Naive B cell (primary cell): ENCODE results near the gene PCDH12. TPM values are rescaled to one million over a fixed set of nuclear protein-coding genes. Genes with fewer than 3 reads are reported as not detected.
A peak's percentile ranks its signal among the peaks of the same experiment; 100 is the strongest.

Source experiments
- ATAC-seq, 2 donors: fragments of 150-1000 bp; cut with Tn5 transposase; 2 replicates each; pipeline ENCODE4 v1.10.0; 2021; ENCODE audit warnings: low read depth in 2 of 2, mild to moderate bottlenecking in 2 of 2, moderate library complexity in 2 of 2
- DNase-seq: peaks from one replicate; pipeline ENCODE4 v3.0.0; 2022
- H3K27ac Mint-ChIP-seq, 6 donors: one replicate each; pipeline ENCODE4 v1.8.0; 2020 to 2022; ENCODE audit warnings: mild to moderate bottlenecking in 6 of 6, mixed read lengths in 6 of 6, moderate library complexity in 5 of 6, inconsistent platforms in 2 of 6
- H3K27me3 Mint-ChIP-seq, 3 donors: one replicate each; pipeline ENCODE4 v1.8.0; 2021 to 2022; ENCODE audit warnings: mixed read lengths in 3 of 3, mild to moderate bottlenecking in 1 of 3
- H3K36me3 Mint-ChIP-seq, 2 donors: one replicate each; pipeline ENCODE4 v1.8.0; 2020 to 2022; ENCODE audit warnings: mixed read lengths in 2 of 2, inconsistent platforms in 1 of 2, mild to moderate bottlenecking in 1 of 2
- H3K4me1 Mint-ChIP-seq, 3 donors: one replicate each; pipeline ENCODE4 v1.8.0; 2020 to 2022; ENCODE audit warnings: mixed read lengths in 3 of 3, inconsistent platforms in 1 of 3, mild to moderate bottlenecking in 1 of 3, moderate library complexity in 1 of 3
- H3K4me3 Mint-ChIP-seq, 8 donors: one replicate each; pipeline ENCODE4 v1.8.0; 2020 to 2022; ENCODE audit warnings: mild to moderate bottlenecking in 8 of 8, mixed read lengths in 8 of 8, moderate library complexity in 8 of 8, inconsistent platforms in 2 of 8
- H3K9me3 Mint-ChIP-seq, 7 donors: one replicate each; pipeline ENCODE4 v1.8.0; 2020 to 2022; ENCODE audit warnings: mixed read lengths in 7 of 7, mild to moderate bottlenecking in 5 of 7, inconsistent platforms in 2 of 7, moderate library complexity in 1 of 7
- polyA plus RNA-seq, 6 donors: library from polyadenylated mRNA; unstranded; fragments of 300-500 nt; fragmentation: Illumina TruSeq; gene quantifications; one replicate each; pipeline ENCODE4 v1.2.3, GENCODE V29; 2021; ENCODE audit warnings: low read depth in 6 of 6

Gene PCDH12
- polyA plus RNA-seq, 6 donors from 2014 or later, result 0.09 to 0.29 (median 0.20) TPM; not detected in 1

GRCh38 chr5:141908796-141909195 is 49.2 kb downstream of the PCDH12 start:
- H3K36me3 Mint-ChIP-seq, result no peaks in the 10 kb centered on the region
- H3K27me3 Mint-ChIP-seq, result peaks cover 12 to 42% (median 17%) of the 10 kb centered on the region in 3 donors
- ATAC-seq, result no peak
- peaks cover 0 to 10% (median 4%) of the 10 kb centered on the region in 7 donors for H3K9me3 Mint-ChIP-seq
- peak overlapping the region in 1 of 8 donors; percentile 76 for H3K4me3 Mint-ChIP-seq
- no peak for DNase-seq
- no peak overlapping the region for H3K27ac Mint-ChIP-seq
- H3K4me1 Mint-ChIP-seq, result peaks cover 7 to 9% (median 8%) of the 10 kb centered on the region in 3 donors

- Mint-ChIP-seq H3K27me3 (peaks cover 17 to 55% (median 24%) of the 10 kb centered on the region in 3 donors), H3K36me3 (no peaks in the 10 kb centered on the region), H3K9me3 (peaks cover 0 to 10% (median 4%) of the 10 kb centered on the region in 7 donors), H3K4me3 (no peak overlapping the region), H3K4me1 (no peaks in the 10 kb centered on the region), H3K27ac (no peak overlapping the region)
- DNase-seq, result no peak
- no peak for ATAC-seq
These were observed 51.0 kb downstream of the PCDH12 start for GRCh38 chr5:141906972-141907371.

DNA sequence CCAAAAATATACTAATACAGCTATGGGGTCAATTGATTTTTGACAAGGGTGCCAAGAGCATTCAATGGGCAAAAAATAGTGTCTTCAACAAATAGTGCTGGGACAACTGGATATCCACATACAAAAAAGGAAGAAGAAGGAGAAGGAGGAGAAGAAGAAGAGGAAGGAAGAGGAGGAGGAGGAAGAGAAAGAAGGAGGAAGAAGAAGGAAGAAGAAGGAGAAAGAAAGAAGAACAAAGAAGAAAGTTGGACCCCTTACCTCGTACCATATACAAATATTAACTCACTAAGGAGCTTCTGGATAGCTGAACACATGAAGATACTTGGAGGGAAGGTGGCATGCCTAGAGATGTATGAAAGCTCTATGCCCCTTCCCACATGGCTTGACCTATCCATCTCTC is 51.5 kb downstream of the PCDH12 start:
- peaks cover 0 to 10% (median 4%) of the 10 kb centered on the region in 7 donors for H3K9me3 Mint-ChIP-seq
- no peak for ATAC-seq
- H3K36me3 Mint-ChIP-seq, result no peaks in the 10 kb centered on the region
- no peak for DNase-seq
- no peak overlapping the region for H3K27ac Mint-ChIP-seq
- no peak overlapping the region for H3K4me3 Mint-ChIP-seq
- peaks cover 21 to 55% (median 28%) of the 10 kb centered on the region in 3 donors for H3K27me3 Mint-ChIP-seq
- no peaks in the 10 kb centered on the region for H3K4me1 Mint-ChIP-seq

DNA sequence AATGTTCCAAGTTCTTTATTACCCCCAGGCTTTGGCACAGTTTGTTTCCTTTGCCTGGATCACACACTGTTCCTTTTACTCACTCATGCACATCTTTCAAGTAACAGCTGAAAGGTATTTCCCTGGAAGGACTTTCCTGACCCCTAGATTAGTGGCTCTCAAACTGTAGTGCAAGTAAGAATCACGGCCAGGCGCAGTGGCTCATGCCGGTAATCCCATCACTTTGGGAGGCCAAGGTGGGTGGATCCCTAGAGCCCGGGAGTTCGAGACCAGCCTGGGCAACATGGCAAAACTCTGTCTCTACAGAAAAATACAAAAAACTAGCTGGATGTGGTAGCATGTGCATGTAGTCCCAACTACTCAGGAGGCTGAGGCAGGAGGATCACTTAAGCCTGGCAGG is 53.5 kb downstream of the PCDH12 start:
- Mint-ChIP-seq H3K27ac (no peak overlapping the region), H3K4me1 (no peaks in the 10 kb centered on the region), H3K27me3 (peaks cover 17 to 57% (median 24%) of the 10 kb centered on the region in 3 donors)

DNA sequence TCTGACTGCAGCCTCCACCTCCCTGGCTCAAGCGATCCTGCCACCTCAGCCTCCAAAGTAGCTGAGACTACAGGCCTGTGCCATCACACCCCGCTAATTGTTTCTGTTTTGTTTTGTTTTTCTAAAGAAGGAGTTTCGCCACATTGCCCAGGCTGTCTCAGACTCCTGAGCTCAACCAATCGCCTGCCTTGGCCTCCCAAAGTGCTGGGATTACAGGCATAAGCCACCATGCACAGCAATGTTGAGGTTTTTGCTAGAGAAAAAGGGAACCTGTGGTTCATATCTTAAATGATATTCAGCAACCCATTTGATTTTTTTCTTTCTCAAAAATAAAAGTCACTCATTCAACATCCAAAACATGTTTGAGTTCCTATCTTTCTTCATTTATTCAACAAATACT is 54.7 kb downstream of the PCDH12 start:
- H3K4me3 Mint-ChIP-seq, result no peak overlapping the region

More for the DNA sequence above, 53.5 kb downstream of the PCDH12 start:
- Mint-ChIP-seq H3K9me3 (peaks cover 0 to 10% (median 4%) of the 10 kb centered on the region in 7 donors), H3K36me3 (no peaks in the 10 kb centered on the region), H3K4me3 (no peak overlapping the region)
- ATAC-seq (no peak), DNase-seq (no peak)

GRCh38 chr5:141902015-141902814 is 55.8 kb downstream of the PCDH12 start:
- no peaks in the 10 kb centered on the region for H3K4me1 Mint-ChIP-seq
- H3K4me3 Mint-ChIP-seq, result no peak overlapping the region
- ATAC-seq (no peak), DNase-seq (no peak)
- H3K9me3 Mint-ChIP-seq, result peaks cover 0 to 10% (median 4%) of the 10 kb centered on the region in 7 donors
- no peaks in the 10 kb centered on the region for H3K36me3 Mint-ChIP-seq
- H3K27me3 Mint-ChIP-seq, result peaks cover 17 to 47% (median 28%) of the 10 kb centered on the region in 3 donors
- no peak overlapping the region for H3K27ac Mint-ChIP-seq

More for the DNA sequence above, 54.7 kb downstream of the PCDH12 start:
- no peak for ATAC-seq
- H3K27ac Mint-ChIP-seq, result no peak overlapping the region
- H3K27me3 Mint-ChIP-seq, result peaks cover 17 to 47% (median 26%) of the 10 kb centered on the region in 3 donors
- peaks cover 0 to 10% (median 4%) of the 10 kb centered on the region in 7 donors for H3K9me3 Mint-ChIP-seq
- no peaks in the 10 kb centered on the region for H3K4me1 Mint-ChIP-seq
- DNase-seq, result no peak
- H3K36me3 Mint-ChIP-seq, result no peaks in the 10 kb centered on the region

GRCh38 chr5:141898448-141899049 is 59.5 kb downstream of the PCDH12 start:
- no peak for DNase-seq
- no peaks in the 10 kb centered on the region for H3K9me3 Mint-ChIP-seq
- no peak overlapping the region for H3K27ac Mint-ChIP-seq
- no peaks in the 10 kb centered on the region for H3K36me3 Mint-ChIP-seq
- H3K4me1 Mint-ChIP-seq, result no peaks in the 10 kb centered on the region
- no peak overlapping the region for H3K4me3 Mint-ChIP-seq
- H3K27me3 Mint-ChIP-seq, result peaks cover 10 to 50% (median 28%) of the 10 kb centered on the region in 3 donors
- no peak for ATAC-seq

DNA sequence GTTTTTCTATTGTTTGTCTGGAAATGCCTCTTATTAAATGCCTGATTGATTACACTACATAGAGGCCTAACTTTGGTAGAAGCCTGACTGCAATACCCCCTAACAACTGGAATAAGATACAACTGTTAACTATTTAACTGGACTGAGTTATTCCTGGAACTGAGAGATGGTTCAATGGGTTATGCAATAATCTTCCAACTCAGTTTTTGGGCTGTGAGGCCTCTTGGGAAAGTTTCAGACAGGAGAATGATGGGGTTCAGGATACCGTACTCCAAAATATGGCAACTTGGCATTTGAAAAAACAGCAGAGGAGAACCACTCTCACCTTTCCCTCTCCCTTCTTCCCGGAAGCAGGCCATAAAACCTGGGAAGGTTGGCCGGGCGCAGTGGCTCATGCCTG is 60.6 kb downstream of the PCDH12 start:
- ATAC-seq (no peak), DNase-seq (no peak)
- Mint-ChIP-seq H3K9me3 (no peaks in the 10 kb centered on the region), H3K36me3 (no peaks in the 10 kb centered on the region), H3K27ac (no peak overlapping the region), H3K27me3 (peaks cover 9 to 42% (median 26%) of the 10 kb centered on the region in 3 donors), H3K4me3 (no peak overlapping the region), H3K4me1 (no peaks in the 10 kb centered on the region)

Other genes starting within 250 kb of the PCDH12 start
- gene PCDH1, start 79.8 kb downstream of the PCDH12 start, polyA plus RNA-seq, result not detected
- 10 to 100 TPM; 39.1 to 51.1 (median 44.1) TPM for gene DELE1, start 34.3 kb downstream of the PCDH12 start, polyA plus RNA-seq
- gene RNF14, start 10.9 kb upstream of the PCDH12 start, polyA plus RNA-seq, result 10 to 100 TPM; 19.8 to 38.6 (median 34.6) TPM
- gene GNPDA1, start 54.8 kb upstream of the PCDH12 start, polyA plus RNA-seq, result 1 to 10 TPM; 4.5 to 9.9 (median 6.2) TPM
- gene NDFIP1, start 150.6 kb upstream of the PCDH12 start, polyA plus RNA-seq, result 10 to 100 TPM; 11.8 to 21.1 (median 17.9) TPM